H1 (cell line): ENCODE data around the gene RBBP8. TPM values are rescaled to one million over a fixed set of nuclear protein-coding genes. Genes with fewer than 3 reads are reported as not detected.

ENCODE experiments used
- CTCF ChIA-PET: fragments of 300-600 bp; sonication (Branson Sonifier 250); formaldehyde crosslinking; loops from one replicate; lab custom pipeline; 2021; ENCODE audit not compliant: partially characterized antibody; lab: Charles Lee
- POLR2A ChIA-PET: fragments of 300-600 bp; sonication (Branson Sonifier 250); formaldehyde crosslinking; loops from one replicate; lab custom pipeline; 2021; ENCODE audit warnings: inconsistent platforms; ENCODE audit not compliant: partially characterized antibody; lab: Charles Lee
- DNase-seq, 2 experiments: peaks; one replicate each; pipeline versions ENCODE4 v3.0.0 to v3.0.0-alpha.2; 2010 to 2022; ENCODE audit warnings: low spot score in 2 of 2, low read depth in 1 of 2, mixed read lengths in 1 of 2
- FAIRE-seq: peaks from 2 replicates; lab custom pipeline; 2011; peaks lifted over from hg19 to GRCh38; lab: Jason Lieb, UNC
- H2AFZ ChIP-seq: 2 replicates; pipeline ENCODE4 v1.8.1; 2012; ENCODE audit warnings: low read length, inconsistent platforms
- H2AK5ac ChIP-seq: 2 replicates; pipeline ENCODE4 v1.6.1; 2013; ENCODE audit warnings: low read depth, low read length
- H2BK120ac ChIP-seq: replicated peaks from 2 replicates; pipeline ENCODE3; 2013; ENCODE audit warnings: low read depth, low read length, inconsistent platforms
- H2BK12ac ChIP-seq: 2 replicates; pipeline ENCODE4 v1.6.1; 2013; ENCODE audit warnings: low read depth, low read length
- H2BK15ac ChIP-seq: 2 replicates; pipeline ENCODE4 v1.6.1; 2013; ENCODE audit warnings: low read length
- H2BK20ac ChIP-seq: 2 replicates; pipeline ENCODE4 v1.6.1; 2013; ENCODE audit warnings: low read length
- H2BK5ac ChIP-seq: 2 replicates; pipeline ENCODE4 v1.6.1; 2013; ENCODE audit warnings: low read depth, low read length
- H3K14ac ChIP-seq: 2 replicates; pipeline ENCODE4 v1.6.1; 2013; ENCODE audit warnings: inconsistent platforms; ENCODE audit not compliant: insufficient read length
- H3K18ac ChIP-seq: 2 replicates; pipeline ENCODE4 v1.6.1; 2013; ENCODE audit warnings: low read length; ENCODE audit errors: extremely low read depth
- H3K23ac ChIP-seq: 2 replicates; pipeline ENCODE4 v1.6.1; 2013; ENCODE audit warnings: inconsistent platforms; ENCODE audit not compliant: insufficient read length
- H3K23me2 ChIP-seq: 2 replicates; pipeline ENCODE4 v1.6.1; 2013; ENCODE audit warnings: low read depth, low read length
- H3K27ac ChIP-seq: 2 replicates; pipeline ENCODE4 v1.6.1; 2011; ENCODE audit warnings: low read depth, low read length, inconsistent platforms
- H3K27me3 ChIP-seq, 4 experiments: replicated peaks in 1 of 4; 1 replicate in 1 of 4; 2 replicates in 3 of 4; pipeline versions ENCODE4 v1.6.1 to v1.8.1; 2011 to 2013; ENCODE audit warnings: low read length in 3 of 4, mild to moderate bottlenecking in 3 of 4, inconsistent platforms in 2 of 4, mixed read lengths in 2 of 4, moderate library complexity in 1 of 4; ENCODE audit not compliant: control insufficient read depth in 3 of 4, insufficient read depth in 3 of 4; ENCODE audit errors: extremely low read depth in 1 of 4
- H3K36me3 ChIP-seq, 4 experiments: 2 replicates each; pipeline versions ENCODE4 v1.6.1 to v1.8.1; 2011 to 2013; ENCODE audit warnings: mild to moderate bottlenecking in 4 of 4, low read length in 3 of 4, moderate library complexity in 2 of 4, control low read depth in 1 of 4, inconsistent platforms in 1 of 4; ENCODE audit not compliant: insufficient read depth in 4 of 4, control insufficient read depth in 2 of 4
- H3K4ac ChIP-seq: replicated peaks from 2 replicates; pipeline ENCODE3; 2013; ENCODE audit warnings: low read length, low read depth, mixed read lengths, inconsistent platforms; ENCODE audit not compliant: insufficient read length
- H3K4me1 ChIP-seq, 4 experiments: replicated peaks in 1 of 4; 1 replicate in 1 of 4; 2 replicates in 3 of 4; pipeline versions ENCODE4 v1.6.1 to v1.8.1; 2011 to 2013; ENCODE audit warnings: low read length in 3 of 4, inconsistent platforms in 2 of 4, mixed read lengths in 1 of 4; ENCODE audit not compliant: insufficient read depth in 4 of 4, control insufficient read depth in 3 of 4
- H3K4me2 ChIP-seq, 2 experiments: 2 replicates each; pipeline versions ENCODE4 v1.6.1 to v1.8.1; 2011 to 2013; ENCODE audit warnings: low read depth in 2 of 2, low read length in 2 of 2, control low read depth in 1 of 2, inconsistent platforms in 1 of 2, mild to moderate bottlenecking in 1 of 2; ENCODE audit not compliant: insufficient read depth in 1 of 2
- H3K4me3 ChIP-seq, 4 experiments: fragments of 200-600, 300-600 bp in 1 of 4; sonication (generic), shearing (Covaris generic), sonication (Bioruptor Twin) in 1 of 4; 2 replicates each; pipeline versions ENCODE4 v1.5.1 to v1.8.1; 2011 to 2016; ENCODE audit warnings: low read length in 4 of 4, low read depth in 3 of 4, control low read depth in 2 of 4, inconsistent platforms in 2 of 4, mild to moderate bottlenecking in 2 of 4, mixed read lengths in 1 of 4, moderate library complexity in 1 of 4; ENCODE audit not compliant: insufficient read depth in 2 of 4; ENCODE audit errors: extremely low read depth in 1 of 4
- H3K56ac ChIP-seq: replicated peaks from 2 replicates; pipeline ENCODE3; 2013; ENCODE audit warnings: low read depth, mild to moderate bottlenecking, mixed read lengths, low read length, inconsistent platforms; ENCODE audit not compliant: insufficient read length
- H3K79me1 ChIP-seq: 2 replicates; pipeline ENCODE4 v1.6.1; 2013; ENCODE audit warnings: low read depth, low read length, control low read depth
- H3K79me2 ChIP-seq, 2 experiments: 2 replicates each; pipeline versions ENCODE4 v1.6.1 to v1.8.1; 2012 to 2013; ENCODE audit warnings: low read length in 2 of 2, mild to moderate bottlenecking in 2 of 2, inconsistent platforms in 1 of 2; ENCODE audit not compliant: insufficient read depth in 2 of 2, control insufficient read depth in 1 of 2
- H3K9ac ChIP-seq, 4 experiments: replicated peaks in 1 of 4; 1 replicate in 1 of 4; 2 replicates in 3 of 4; pipeline versions ENCODE4 v1.6.1 to v1.8.1; 2011 to 2013; ENCODE audit warnings: low read depth in 3 of 4, low read length in 3 of 4, control low read depth in 2 of 4, mild to moderate bottlenecking in 2 of 4, moderate library complexity in 2 of 4, inconsistent platforms in 1 of 4; ENCODE audit errors: extremely low read depth in 1 of 4
- H3K9me3 ChIP-seq, 2 experiments: 2 replicates each; pipeline versions ENCODE4 v1.6.1 to v1.8.1; 2012 to 2013; ENCODE audit warnings: mild to moderate bottlenecking in 2 of 2, moderate library complexity in 2 of 2, control low read depth in 1 of 2, inconsistent platforms in 1 of 2, low read depth in 1 of 2, low read length in 1 of 2, mixed read lengths in 1 of 2; ENCODE audit not compliant: insufficient read depth in 2 of 2
- H4K20me1 ChIP-seq, 2 experiments: replicated peaks in 1 of 2; 2 replicates each; pipeline versions ENCODE3 to v1.8.1; 2011 to 2013; ENCODE audit warnings: inconsistent platforms in 2 of 2, low read length in 2 of 2, mild to moderate bottlenecking in 1 of 2; ENCODE audit not compliant: insufficient read depth in 2 of 2, control insufficient read depth in 1 of 2
- H4K5ac ChIP-seq: 2 replicates; pipeline ENCODE4 v1.6.1; 2013; ENCODE audit warnings: low read length, low read depth, mixed read lengths, inconsistent platforms; ENCODE audit not compliant: insufficient read length
- H4K8ac ChIP-seq: 2 replicates; pipeline ENCODE4 v1.8.0; 2013; ENCODE audit warnings: mild to moderate bottlenecking, moderate library complexity, low read length, inconsistent platforms; ENCODE audit not compliant: insufficient read depth; ENCODE audit errors: extremely low read depth
- H4K91ac ChIP-seq: replicated peaks from 2 replicates; pipeline ENCODE3; 2013; ENCODE audit warnings: low read length, mixed read lengths, inconsistent platforms; ENCODE audit not compliant: insufficient read length
- BRCA1 ChIP-seq: IDR thresholded peaks from 2 replicates; pipeline ENCODE4 v1.6.1; 2012; ENCODE audit warnings: low read depth, low read length, improper control_type of control experiment
- CREB1 ChIP-seq: IDR thresholded peaks from 2 replicates; pipeline ENCODE4 v1.6.1; 2012; ENCODE audit warnings: inconsistent platforms
- JUND ChIP-seq: IDR thresholded peaks from 2 replicates; pipeline ENCODE4 v1.6.1; 2011; ENCODE audit warnings: mild to moderate bottlenecking, improper control_type of control experiment, low read length
- RFX5 ChIP-seq: IDR thresholded peaks from 2 replicates; pipeline ENCODE4 v1.6.1; 2011; ENCODE audit warnings: low read depth, low read length, improper control_type of control experiment, borderline replicate concordance
- SP2 ChIP-seq: IDR thresholded peaks from 2 replicates; pipeline ENCODE4 v1.6.1; 2012; ENCODE audit warnings: mild to moderate bottlenecking, low read length, inconsistent platforms
- SRF ChIP-seq: IDR thresholded peaks from 2 replicates; pipeline ENCODE4 v1.6.1; 2011; ENCODE audit warnings: mild to moderate bottlenecking, low read depth, low read length, moderate library complexity
- TBP ChIP-seq: IDR thresholded peaks from 2 replicates; pipeline ENCODE4 v1.6.1; 2011; ENCODE audit warnings: low read depth, low read length, improper control_type of control experiment
- polyA plus RNA-seq, 7 experiments: library from polyadenylated mRNA; depleted of rRNA in 3 of 7; stranded (reverse) in 5 of 7; unstranded in 2 of 7; fragments of >200 nt in 5 of 7; fragments of 200-250 nt in 2 of 7; gene quantifications; 1 replicate in 5 of 7; 2 replicates in 1 of 7; 4 replicates in 1 of 7; pipeline versions ENCODE4 v1.2.1 to v1.2.3, GENCODE V29; 2011 to 2013; ENCODE audit warnings: missing spikeins in 2 of 7, mixed read lengths in 2 of 7
- total RNA-seq: library from RNA; stranded (reverse); fragmentation: NEBNext Ultra II Directional; extraction: Animal tissue kit (Norgen Biotek cat#: 25700); gene quantifications from 2 replicates; pipeline ENCODE4 v1.2.1, GENCODE V29; 2021
- TF ChIP-seq, protein P1 (sequence below): IDR thresholded peaks from 2 replicates; pipeline ENCODE4 v1.6.1; 2011; ENCODE audit warnings: low read depth, mild to moderate bottlenecking, low read length; ENCODE audit not compliant: insufficient read depth
- TF ChIP-seq, protein P2 (sequence below): IDR thresholded peaks from 2 replicates; pipeline ENCODE4 v1.6.1; 2012; ENCODE audit warnings: inconsistent platforms
- TF ChIP-seq, protein P3 (sequence below): IDR thresholded peaks from 2 replicates; pipeline ENCODE4 v1.6.1; 2012; ENCODE audit warnings: inconsistent platforms

The RBBP8 gene
- total and polyA plus RNA-seq, 2 of the 8 experiments (the other 6 are each of a cell fraction or from before 2014, with no cell fraction given): 16.1 to 65.8 TPM

DNA sequence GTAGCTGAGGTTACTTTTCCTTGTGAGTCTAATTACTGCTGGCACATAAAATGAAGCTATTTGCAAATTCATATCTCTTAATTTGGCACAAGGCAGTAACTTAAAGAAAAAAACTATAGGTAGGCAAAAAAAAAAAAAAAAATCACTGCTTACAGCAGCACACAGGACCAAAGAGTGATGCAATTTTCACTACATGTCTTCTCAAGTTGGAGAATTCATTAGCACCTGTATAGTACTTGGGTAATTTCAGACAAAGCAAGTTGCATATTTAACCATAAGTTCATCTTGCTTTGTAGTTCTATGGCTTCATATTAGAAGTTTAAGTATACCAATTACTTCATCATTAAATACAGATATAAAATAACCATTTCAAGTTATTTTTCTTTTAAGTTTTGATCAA, 33.7 kb upstream of the RBBP8 start:
- no peak overlapping the region for H2BK15ac ChIP-seq
- H3K23me2 ChIP-seq: no peaks in the 10 kb centered on the region
- no peak overlapping the region for H4K8ac ChIP-seq
- no peak overlapping the region for H3K4me3 ChIP-seq
- no peak overlapping the region for H2AK5ac ChIP-seq
- ChIA-PET POLR2A (no interaction called here), CTCF (interaction anchor here (1.3 kb wide), 1 partner anchor 13 kb away, joined by 3 read pairs; no protein-coding TSS in a partner anchor)
- no peaks in the 10 kb centered on the region for H4K20me1 ChIP-seq
- H3K18ac ChIP-seq: no peak overlapping the region
- DNase-seq (no peak), FAIRE-seq (no peak)
- no peak overlapping the region for H2AFZ ChIP-seq
- H3K79me2 ChIP-seq: no peaks in the 10 kb centered on the region
- H2BK120ac ChIP-seq: no peak overlapping the region
- no peak overlapping the region for H2BK12ac ChIP-seq
- H4K91ac ChIP-seq: no peak overlapping the region
- H3K4me2 ChIP-seq: no peak overlapping the region
- no peak overlapping the region for H3K56ac ChIP-seq
- H2BK5ac ChIP-seq: no peak overlapping the region
- H3K27ac ChIP-seq: no peak overlapping the region
- H3K36me3 ChIP-seq: no peaks in the 10 kb centered on the region
- H4K5ac ChIP-seq: no peak overlapping the region
- H3K79me1 ChIP-seq: no peaks in the 10 kb centered on the region
- no peaks in the 10 kb centered on the region; a peak in 1 of 7 replicates for H3K4me1 ChIP-seq
- H2BK20ac ChIP-seq: no peak overlapping the region
- H3K9ac ChIP-seq: no peak overlapping the region
- no peak overlapping the region for H3K4ac ChIP-seq
- no peaks in the 10 kb centered on the region for H3K27me3 ChIP-seq
- no peak overlapping the region for H3K14ac ChIP-seq
- peaks cover 8 to 13% of the 10 kb centered on the region in 2 experiments; a peak in 3 of 4 replicates for H3K9me3 ChIP-seq
- no peak overlapping the region for H3K23ac ChIP-seq
- TF ChIP-seq CREB1 (no peak), TBP (no peak), JUND (no peak), RFX5 (no peak), SRF (no peak), SP2 (no peak), BRCA1 (no peak)
- TF ChIP-seq, protein P1, sequence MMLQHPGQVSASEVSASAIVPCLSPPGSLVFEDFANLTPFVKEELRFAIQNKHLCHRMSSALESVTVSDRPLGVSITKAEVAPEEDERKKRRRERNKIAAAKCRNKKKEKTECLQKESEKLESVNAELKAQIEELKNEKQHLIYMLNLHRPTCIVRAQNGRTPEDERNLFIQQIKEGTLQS: no peak
- TF ChIP-seq, protein P2, sequence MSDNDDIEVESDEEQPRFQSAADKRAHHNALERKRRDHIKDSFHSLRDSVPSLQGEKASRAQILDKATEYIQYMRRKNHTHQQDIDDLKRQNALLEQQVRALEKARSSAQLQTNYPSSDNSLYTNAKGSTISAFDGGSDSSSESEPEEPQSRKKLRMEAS: no peak
- TF ChIP-seq, protein P3, sequence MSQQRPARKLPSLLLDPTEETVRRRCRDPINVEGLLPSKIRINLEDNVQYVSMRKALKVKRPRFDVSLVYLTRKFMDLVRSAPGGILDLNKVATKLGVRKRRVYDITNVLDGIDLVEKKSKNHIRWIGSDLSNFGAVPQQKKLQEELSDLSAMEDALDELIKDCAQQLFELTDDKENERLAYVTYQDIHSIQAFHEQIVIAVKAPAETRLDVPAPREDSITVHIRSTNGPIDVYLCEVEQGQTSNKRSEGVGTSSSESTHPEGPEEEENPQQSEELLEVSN: no peak
